GM18870 (cell line): ENCODE results near the gene MTMR10.

Experiments used
- ATAC-seq: cut with Tn5 transposase; IDR thresholded peaks from one replicate; pipeline ENCODE4 v1.9.1; 2021; ENCODE audit warnings: moderate library complexity; ENCODE audit not compliant: unreplicated experiment

The MTMR10 gene

GRCh38 chr15:30922480-30923311, 68.7 kb downstream of the MTMR10 start:
- ATAC-seq = no peak

GRCh38 chr15:30921781-30922479, 69.5 kb downstream of the MTMR10 start:
- ATAC-seq = no peak

GRCh38 chr15:30921106-30921505, 70.3 kb downstream of the MTMR10 start:
- ATAC-seq = no peak

- no peak for ATAC-seq
Observed at GRCh38 chr15:30919877-30920550, 71.4 kb downstream of the MTMR10 start.

- ATAC-seq = no peak
Observed at GRCh38 chr15:30918366-30918765, 73.1 kb downstream of the MTMR10 start.

GRCh38 chr15:30917675-30918074, 73.8 kb downstream of the MTMR10 start:
- no peak for ATAC-seq

GRCh38 chr15:30917013-30917412, 74.4 kb downstream of the MTMR10 start:
- no peak for ATAC-seq

GRCh38 chr15:30913761-30914160, 77.7 kb downstream of the MTMR10 start:
- no peak for ATAC-seq

GRCh38 chr15:30906366-30906765, 85.1 kb downstream of the MTMR10 start:
- ATAC-seq = no peak

- no peak for ATAC-seq
Observed at GRCh38 chr15:30905821-30906220, 85.6 kb downstream of the MTMR10 start.

GRCh38 chr15:30904812-30905211, 86.6 kb downstream of the MTMR10 start:
- no peak for ATAC-seq

- peak; percentile 83 for ATAC-seq
Observed at GRCh38 chr15:30903497-30904187, 87.8 kb downstream of the MTMR10 start, which contains the start of gene FAN1. Gene FAN1, plus strand, starts transcription at chr15:30903915. Its CDS starts 749 bp downstream, at chr15:30904664.

- no peak for ATAC-seq
Observed at GRCh38 chr15:30901889-30902288, 89.5 kb downstream of the MTMR10 start.

GRCh38 chr15:30896211-30896606, 95.2 kb downstream of the MTMR10 start:
- ATAC-seq = no peak

- no peak for ATAC-seq
Observed at GRCh38 chr15:30895461-30896210, 95.8 kb downstream of the MTMR10 start.

GRCh38 chr15:30889196-30889595, 102.2 kb downstream of the MTMR10 start:
- ATAC-seq = no peak
